Panc1 (cell line): Measurements from ENCODE around the gene SLF2. TPM values are rescaled to one million over a fixed set of nuclear protein-coding genes. Genes with fewer than 3 reads are reported as not detected.

Source experiments
- ATAC-seq: fragments of 200-7000 bp; cut with Tn5 transposase; 2 replicates; pipeline ENCODE4 v1.9.1; 2020; ENCODE audit warnings: mild to moderate bottlenecking, moderate library complexity
- BruUV-seq: library from RNA; stranded (reverse); fragments of 400-500 nt; replicated peaks from 2 replicates; lab custom pipeline; 2021; lab: Mats Ljungman, UMichigan
- CTCF ChIA-PET: fragments of 300-600 bp; sonication (Branson Sonifier 250); formaldehyde crosslinking; loops from one replicate; lab custom pipeline; 2022; ENCODE audit warnings: antibody characterized with exemption; lab: Charles Lee
- POLR2A ChIA-PET: fragments of 300-600 bp; sonication (Branson Sonifier 250); formaldehyde crosslinking; loops from one replicate; lab custom pipeline; 2022; ENCODE audit warnings: antibody characterized with exemption; lab: Charles Lee
- DNase-seq: peaks from one replicate; pipeline ENCODE4 v3.0.0-alpha.2; 2010; ENCODE audit warnings: low read depth, low spot score
- H3K27ac ChIP-seq: 2 replicates; pipeline ENCODE4 v1.5.1; 2011; ENCODE audit warnings: mild to moderate bottlenecking, low read length, inconsistent platforms
- H3K27me3 ChIP-seq: fragments of 200-500 bp; sonication (Bioruptor generic); 2 replicates; pipeline ENCODE4 v1.6.0; 2014; ENCODE audit warnings: low read length, inconsistent platforms; ENCODE audit not compliant: control insufficient read depth, insufficient read depth
- H3K36me3 ChIP-seq: fragments of 200-500 bp; sonication (Bioruptor generic); 2 replicates; pipeline ENCODE4 v1.5.1; 2014; ENCODE audit warnings: inconsistent platforms, mild to moderate bottlenecking, low read length, moderate library complexity; ENCODE audit not compliant: control insufficient read depth, insufficient read depth
- H3K4me1 ChIP-seq: 2 replicates; pipeline ENCODE4 v1.5.1; 2011; ENCODE audit warnings: inconsistent platforms, mild to moderate bottlenecking, low read length, moderate library complexity; ENCODE audit not compliant: control insufficient read depth, insufficient read depth
- H3K4me3 ChIP-seq, 2 experiments: 2 replicates each; pipeline ENCODE4 v1.5.1; 2011 to 2012; ENCODE audit warnings: low read depth in 2 of 2, low read length in 2 of 2, mild to moderate bottlenecking in 2 of 2, inconsistent platforms in 1 of 2, moderate library complexity in 1 of 2
- H3K9me3 ChIP-seq: fragments of 200-500 bp; sonication (Bioruptor generic); 2 replicates; pipeline ENCODE4 v1.5.1; 2014; ENCODE audit warnings: low read depth, mild to moderate bottlenecking, inconsistent platforms, low read length, moderate library complexity; ENCODE audit not compliant: control insufficient read depth, insufficient read depth
- CTCF ChIP-seq: fragments of 450-650 bp; IDR thresholded peaks from 2 replicates; pipeline ENCODE4 v1.5.1; 2017; ENCODE audit warnings: mild to moderate bottlenecking
- POLR2AphosphoS5 ChIP-seq: IDR thresholded peaks from 2 replicates; pipeline ENCODE4 v1.6.1; 2012; ENCODE audit warnings: mild to moderate bottlenecking, low read depth, low read length, moderate library complexity
- SIN3A ChIP-seq: IDR thresholded peaks from 2 replicates; pipeline ENCODE4 v1.6.1; 2012; ENCODE audit warnings: low read depth, mild to moderate bottlenecking, low read length, moderate library complexity, borderline replicate concordance; ENCODE audit not compliant: insufficient read depth
- TCF7L2 ChIP-seq: IDR thresholded peaks from 2 replicates; pipeline ENCODE4 v1.6.1; 2011; ENCODE audit warnings: mild to moderate bottlenecking, low read depth, low read length, inconsistent platforms
- in situ Hi-C: cut with HindIII; loops from 2 replicates; pipeline ENCODE4 v1.10.0; 2016; ENCODE audit warnings: low sequenced_read_pairs, low pct_unique_long_range_greater_than_20kb
- intact Hi-C: fragments of 100-400 bp; cut with micrococcal nuclease; formaldehyde crosslinking; loops from one replicate; pipeline ENCODE4 v1.10.0; 2022; ENCODE audit not compliant: unreplicated experiment
- total RNA-seq: library from RNA; stranded (reverse); gene quantifications from one replicate; pipeline ENCODE4 v1.2.1, GENCODE V29; 2021; ENCODE audit not compliant: unreplicated experiment
- TF ChIP-seq, protein P1 (sequence below), 2 experiments: IDR thresholded peaks; 2 replicates each; pipeline ENCODE4 v1.6.1; 2011 to 2012; ENCODE audit warnings: low read depth in 2 of 2, control low read depth in 1 of 2, low read length in 1 of 2, mild to moderate bottlenecking in 1 of 2, moderate library complexity in 1 of 2; ENCODE audit not compliant: insufficient read depth in 1 of 2

Gene SLF2
- total RNA-seq, 1 experiment from 2014 or later, result 38.8 TPM

- CTCF ChIA-PET, result no interaction called here
Observed at GRCh38 chr10:100896876-100897461, 15.8 kb upstream of the SLF2 start.

DNA sequence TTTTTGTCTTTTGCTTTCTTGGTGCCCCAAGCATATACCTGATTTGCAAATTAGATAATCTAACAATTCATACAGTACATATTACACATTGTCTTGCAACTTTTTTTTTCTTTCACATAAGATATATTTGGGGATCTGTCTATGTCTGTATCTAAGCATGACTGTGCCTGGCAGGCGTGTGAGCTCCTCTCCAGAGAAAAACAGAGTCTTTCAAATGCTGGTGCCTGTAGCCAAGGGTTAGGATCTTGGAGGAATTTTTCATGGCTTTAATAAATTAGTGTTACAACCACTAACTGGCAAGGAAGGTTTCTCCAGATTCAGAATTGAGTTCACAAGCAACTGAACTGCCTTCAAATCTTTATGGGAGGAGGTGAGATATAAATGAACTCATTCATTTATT lies 14.8 kb upstream of the SLF2 start:
- H3K4me1 ChIP-seq, result peaks cover 6% of the 10 kb centered on the region
- ATAC-seq (no peak), DNase-seq (no peak)
- no peaks in the 10 kb centered on the region; the same call in 1 of the 2 replicates for H3K27me3 ChIP-seq
- H3K4me3 ChIP-seq, result no peak overlapping the region
- TF ChIP-seq POLR2AphosphoS5 (no peak), SIN3A (no peak), CTCF (no peak)
- TF ChIP-seq, protein P1, sequence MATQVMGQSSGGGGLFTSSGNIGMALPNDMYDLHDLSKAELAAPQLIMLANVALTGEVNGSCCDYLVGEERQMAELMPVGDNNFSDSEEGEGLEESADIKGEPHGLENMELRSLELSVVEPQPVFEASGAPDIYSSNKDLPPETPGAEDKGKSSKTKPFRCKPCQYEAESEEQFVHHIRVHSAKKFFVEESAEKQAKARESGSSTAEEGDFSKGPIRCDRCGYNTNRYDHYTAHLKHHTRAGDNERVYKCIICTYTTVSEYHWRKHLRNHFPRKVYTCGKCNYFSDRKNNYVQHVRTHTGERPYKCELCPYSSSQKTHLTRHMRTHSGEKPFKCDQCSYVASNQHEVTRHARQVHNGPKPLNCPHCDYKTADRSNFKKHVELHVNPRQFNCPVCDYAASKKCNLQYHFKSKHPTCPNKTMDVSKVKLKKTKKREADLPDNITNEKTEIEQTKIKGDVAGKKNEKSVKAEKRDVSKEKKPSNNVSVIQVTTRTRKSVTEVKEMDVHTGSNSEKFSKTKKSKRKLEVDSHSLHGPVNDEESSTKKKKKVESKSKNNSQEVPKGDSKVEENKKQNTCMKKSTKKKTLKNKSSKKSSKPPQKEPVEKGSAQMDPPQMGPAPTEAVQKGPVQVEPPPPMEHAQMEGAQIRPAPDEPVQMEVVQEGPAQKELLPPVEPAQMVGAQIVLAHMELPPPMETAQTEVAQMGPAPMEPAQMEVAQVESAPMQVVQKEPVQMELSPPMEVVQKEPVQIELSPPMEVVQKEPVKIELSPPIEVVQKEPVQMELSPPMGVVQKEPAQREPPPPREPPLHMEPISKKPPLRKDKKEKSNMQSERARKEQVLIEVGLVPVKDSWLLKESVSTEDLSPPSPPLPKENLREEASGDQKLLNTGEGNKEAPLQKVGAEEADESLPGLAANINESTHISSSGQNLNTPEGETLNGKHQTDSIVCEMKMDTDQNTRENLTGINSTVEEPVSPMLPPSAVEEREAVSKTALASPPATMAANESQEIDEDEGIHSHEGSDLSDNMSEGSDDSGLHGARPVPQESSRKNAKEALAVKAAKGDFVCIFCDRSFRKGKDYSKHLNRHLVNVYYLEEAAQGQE (IDR thresholded peaks at IDR 0.05; ENCODE audit: insufficient read depth in 1 of 2, low read depth in 2 of 2, low read length in 1 of 2), result no peak
- intact Hi-C loops, result no loop called here
- no peak overlapping the region for H3K27ac ChIP-seq
- no peaks in the 10 kb centered on the region for H3K36me3 ChIP-seq
- no TSS peak for BruUV-seq
- in situ Hi-C loops, result no loop called here
- H3K9me3 ChIP-seq, result no peaks in the 10 kb centered on the region
- POLR2A ChIA-PET, result no interaction called here
- CTCF ChIA-PET, result no interaction called here

More at GRCh38 chr10:100896876-100897461, 15.8 kb upstream of the SLF2 start:
- H3K27me3 ChIP-seq, result no peaks in the 10 kb centered on the region; the same call in 1 of the 2 replicates
- peaks cover 6% of the 10 kb centered on the region for H3K4me1 ChIP-seq
- no peak for TF ChIP-seq CTCF
- TF ChIP-seq, protein P1 (IDR thresholded peaks at IDR 0.05; ENCODE audit: insufficient read depth in 1 of 2, low read depth in 2 of 2, low read length in 1 of 2), result no peak
- TF ChIP-seq SIN3A, result no peak
- no peak for TF ChIP-seq TCF7L2
- no peak for TF ChIP-seq POLR2AphosphoS5
- ATAC-seq, result peak; percentile 76
- POLR2A ChIA-PET, result interaction anchor here (1.0 kb wide), 1 partner anchor 13 kb away, joined by 7 read pairs; no protein-coding TSS in a partner anchor
- intact Hi-C loops (no loop called here), in situ Hi-C loops (no loop called here)
- H3K36me3 ChIP-seq, result no peaks in the 10 kb centered on the region
- no peak for DNase-seq
- H3K27ac ChIP-seq, result no peak overlapping the region
- BruUV-seq, result no TSS peak
- H3K9me3 ChIP-seq, result no peaks in the 10 kb centered on the region
- H3K4me3 ChIP-seq, result no peak overlapping the region
